Psoas muscle (tissue), 8 donors: ENCODE data around the gene RMI2. TPM values are rescaled to one million over a fixed set of nuclear protein-coding genes. Genes with fewer than 3 reads are reported as not detected.

Experiments
- ATAC-seq, 4 donors: fragments of 200-7000 bp; cut with Tn5 transposase; one replicate each; pipeline ENCODE4 v1.9.1; 2020; ENCODE audit warnings: moderate library complexity in 3 of 4, mild to moderate bottlenecking in 2 of 4
- DNase-seq, 2 donors: peaks; one replicate each; pipeline ENCODE4 v3.0.0-alpha.2; 2020
- H3K27ac ChIP-seq: fragments of 200-600 bp; one replicate; pipeline ENCODE4 v1.8.0; 2022
- H3K27me3 ChIP-seq, 3 donors: fragments of 200-600 bp in 1 of 3; one replicate each; pipeline versions ENCODE4 v1.6.1 to v1.8.0; 2013 to 2022; ENCODE audit warnings: low read length in 2 of 3, mild to moderate bottlenecking in 2 of 3, moderate library complexity in 1 of 3; ENCODE audit not compliant: insufficient read depth in 3 of 3
- H3K36me3 ChIP-seq, 2 donors: fragments of 200-600 bp in 1 of 2; one replicate each; pipeline versions ENCODE4 v1.6.1 to v1.8.0; 2013 to 2022; ENCODE audit warnings: low read depth in 1 of 2, mild to moderate bottlenecking in 1 of 2, moderate library complexity in 1 of 2; ENCODE audit not compliant: insufficient read depth in 1 of 2
- H3K4me1 ChIP-seq: fragments of 200-600 bp; one replicate; pipeline ENCODE4 v1.8.0; 2022
- H3K4me3 ChIP-seq: fragments of 200-600 bp; one replicate; pipeline ENCODE4 v1.8.0; 2022; ENCODE audit warnings: mild to moderate bottlenecking
- H3K9me3 ChIP-seq: fragments of 200-600 bp; one replicate; pipeline ENCODE4 v1.8.0; 2022
- WGBS, 3 donors: extraction: QIAGEN DNeasy Blood & Tissue Kit; methylation state at CpG; one replicate each; pipeline versions ENCODE4 v1.1.6 to v1.1.7; 2013; 5-methylcytosine and 5-hydroxymethylcytosine counted together
- intact Hi-C, 2 donors: fragments of 100-400 bp; cut with DNase I; formaldehyde crosslinking; loops; one replicate each; pipeline versions ENCODE4 v1.11.0 to v1.14.2; 2022
- polyA plus RNA-seq, 3 donors: library from polyadenylated mRNA; stranded (reverse); fragments of 200-250 nt; gene quantifications; one replicate each; pipeline ENCODE4 v1.2.3, GENCODE V29; 2013
- total RNA-seq, 4 donors: library from RNA; stranded (reverse); fragmentation: NEBNext Ultra II Directional in 2 of 4; extraction: Animal tissue kit (Norgen Biotek cat#: 25700) in 2 of 4; gene quantifications; one replicate each; pipeline versions ENCODE4 v1.2.1 to v1.2.4, GENCODE V29; 2021 to 2023
- TF ChIP-seq, protein P1 (sequence below): fragments of 200-600 bp; IDR thresholded peaks from one replicate; pipeline ENCODE4 v1.8.0; 2022; ENCODE audit warnings: antibody characterized with exemption
- donor health status: healthy with polysubstance abuse.
- donor health status: DM: no; HTN: no; CAD: no; lungs with moderate emphysema.
- donor health status: Bipolar disorder and iron deficiency.
- donor health status: healthy.
- donor health status: DM: yes; HTN: yes; CAD: no.
- donor health status: DM: no; HTN: no; CAD: no.
- donor health status: DM: no; HTN: no; CAD: no.
- donor health status: DM: yes; HTN: yes; CAD: no.

The RMI2 gene
- total and polyA plus RNA-seq, 7 donors, result 0.11 to 0.64 (median 0.23) TPM; not detected in 2

DNA sequence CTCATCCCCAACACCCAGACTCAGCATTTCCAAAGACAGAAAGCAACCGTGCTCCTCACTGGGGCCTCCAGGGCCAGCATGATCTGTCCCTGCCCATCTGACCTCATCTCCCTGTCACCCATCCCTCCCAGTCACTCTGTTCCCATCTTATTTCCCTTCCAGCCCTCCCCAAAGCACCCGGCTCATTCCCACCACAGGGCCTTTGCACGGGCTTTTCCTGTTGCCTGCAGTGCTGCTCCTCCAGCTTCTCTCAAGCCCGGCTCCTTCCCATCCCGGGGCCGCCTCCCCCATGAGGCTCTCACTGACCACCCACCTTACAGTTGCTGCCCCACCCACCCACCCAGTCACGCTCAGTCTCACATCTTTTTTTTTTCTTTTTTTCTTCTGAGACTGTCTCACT, 54.8 kb downstream of the RMI2 start:
- H3K36me3 ChIP-seq, result no peaks in the 10 kb centered on the region
- intact Hi-C loops, result loop anchor here in 1 of 2 donors (5.0 kb wide), 1 partner anchor 87 kb away; no protein-coding TSS in a partner anchor
- WGBS, 3 donors, result 87 to 91% (median 88%) methylated on average over 7 of the region's 7 CpGs
- H3K4me1 ChIP-seq, result peaks cover 5% of the 10 kb centered on the region
- no peak for DNase-seq
- TF ChIP-seq, protein P1, sequence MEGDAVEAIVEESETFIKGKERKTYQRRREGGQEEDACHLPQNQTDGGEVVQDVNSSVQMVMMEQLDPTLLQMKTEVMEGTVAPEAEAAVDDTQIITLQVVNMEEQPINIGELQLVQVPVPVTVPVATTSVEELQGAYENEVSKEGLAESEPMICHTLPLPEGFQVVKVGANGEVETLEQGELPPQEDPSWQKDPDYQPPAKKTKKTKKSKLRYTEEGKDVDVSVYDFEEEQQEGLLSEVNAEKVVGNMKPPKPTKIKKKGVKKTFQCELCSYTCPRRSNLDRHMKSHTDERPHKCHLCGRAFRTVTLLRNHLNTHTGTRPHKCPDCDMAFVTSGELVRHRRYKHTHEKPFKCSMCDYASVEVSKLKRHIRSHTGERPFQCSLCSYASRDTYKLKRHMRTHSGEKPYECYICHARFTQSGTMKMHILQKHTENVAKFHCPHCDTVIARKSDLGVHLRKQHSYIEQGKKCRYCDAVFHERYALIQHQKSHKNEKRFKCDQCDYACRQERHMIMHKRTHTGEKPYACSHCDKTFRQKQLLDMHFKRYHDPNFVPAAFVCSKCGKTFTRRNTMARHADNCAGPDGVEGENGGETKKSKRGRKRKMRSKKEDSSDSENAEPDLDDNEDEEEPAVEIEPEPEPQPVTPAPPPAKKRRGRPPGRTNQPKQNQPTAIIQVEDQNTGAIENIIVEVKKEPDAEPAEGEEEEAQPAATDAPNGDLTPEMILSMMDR, result no peak
- H3K4me3 ChIP-seq, result no peak overlapping the region
- no peaks in the 10 kb centered on the region for H3K9me3 ChIP-seq
- no peak for ATAC-seq
- H3K27me3 ChIP-seq, result no peaks in the 10 kb centered on the region
- H3K27ac ChIP-seq, result no peak overlapping the region

Other genes starting within 250 kb of the RMI2 start
- 1 to 10 TPM in 2 of 4 donors, under 1 TPM in 2; 0.44 to 8.4 (median 1.5) TPM for gene SOCS1, start 89.3 kb upstream of the RMI2 start, total RNA-seq
- 10 to 100 TPM in 1 of 3 donors, 1 to 10 TPM in 1, under 1 TPM in 1; 0.72 to 12.6 (median 2.1) TPM for gene SOCS1, start 89.3 kb upstream of the RMI2 start, polyA plus RNA-seq
- not detected for gene TNP2, start 76.1 kb upstream of the RMI2 start, total RNA-seq
- not detected for gene TNP2, start 76.1 kb upstream of the RMI2 start, polyA plus RNA-seq
- gene PRM3, start 71.8 kb upstream of the RMI2 start, total RNA-seq, result not detected
- gene PRM3, start 71.8 kb upstream of the RMI2 start, polyA plus RNA-seq, result not detected
- gene PRM2, start 69.0 kb upstream of the RMI2 start, total RNA-seq, result not detected
- not detected for gene PRM2, start 69.0 kb upstream of the RMI2 start, polyA plus RNA-seq
- not detected for gene PRM1, start 64.1 kb upstream of the RMI2 start, total RNA-seq
- gene PRM1, start 64.1 kb upstream of the RMI2 start, polyA plus RNA-seq, result not detected
- 10 to 100 TPM in 3 of 4 donors, 1 to 10 TPM in 1; 8.5 to 60.2 (median 18.5) TPM for gene LITAF, start 241.5 kb downstream of the RMI2 start, total RNA-seq
- 10 to 100 TPM in 2 of 3 donors, 1 to 10 TPM in 1; 5.0 to 33.1 (median 21.5) TPM for gene LITAF, start 241.5 kb downstream of the RMI2 start, polyA plus RNA-seq